NCI-H1092 (cell line): ENCODE data around the gene UBQLN1.
"Not testable (repeated sequence)": the region's sequence is repeated elsewhere in the genome, so short reads cannot be mapped to it uniquely, and the experiment has no call there.

ENCODE experiments used
- DNase-seq: peaks from one replicate; lab custom pipeline; 2025; lab: John Stamatoyannopoulos, UW

UBQLN1 gene

GRCh38 chr9:83630938-83631457 lies 76.8 kb downstream of the UBQLN1 start:
- no peak for DNase-seq

DNA sequence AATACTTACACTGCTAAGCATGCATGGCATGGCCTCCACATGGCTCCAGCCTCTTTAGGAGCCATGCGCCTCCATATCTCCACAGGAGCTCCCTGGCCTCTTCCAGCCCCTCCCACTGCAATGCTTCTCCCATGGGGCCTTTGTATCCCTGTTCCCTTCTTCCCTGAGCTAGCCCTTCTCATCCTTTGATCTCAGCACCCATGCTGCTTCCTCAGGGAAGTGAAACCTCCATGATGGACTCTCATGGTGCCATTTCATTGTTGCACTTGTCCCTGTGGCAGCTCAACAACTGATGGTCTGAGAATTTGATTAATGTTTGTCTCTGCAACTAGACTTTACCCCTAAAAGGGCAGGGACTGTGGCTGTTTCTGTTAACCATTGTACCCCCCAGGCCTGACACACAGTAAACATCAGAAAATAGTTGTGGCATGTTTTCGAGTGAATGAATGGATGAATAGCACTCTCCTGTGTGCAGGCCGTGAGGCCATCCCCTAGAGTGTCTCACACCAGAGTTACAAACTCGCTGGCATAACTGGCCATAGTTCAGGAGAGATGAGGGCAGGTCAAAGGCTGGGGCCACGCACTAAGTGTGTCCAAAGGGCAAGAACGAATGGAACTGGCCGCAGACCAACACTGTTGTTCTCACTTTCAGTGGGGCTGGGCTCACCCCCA lies 78.2 kb downstream of the UBQLN1 start:
- no peak for DNase-seq

DNA sequence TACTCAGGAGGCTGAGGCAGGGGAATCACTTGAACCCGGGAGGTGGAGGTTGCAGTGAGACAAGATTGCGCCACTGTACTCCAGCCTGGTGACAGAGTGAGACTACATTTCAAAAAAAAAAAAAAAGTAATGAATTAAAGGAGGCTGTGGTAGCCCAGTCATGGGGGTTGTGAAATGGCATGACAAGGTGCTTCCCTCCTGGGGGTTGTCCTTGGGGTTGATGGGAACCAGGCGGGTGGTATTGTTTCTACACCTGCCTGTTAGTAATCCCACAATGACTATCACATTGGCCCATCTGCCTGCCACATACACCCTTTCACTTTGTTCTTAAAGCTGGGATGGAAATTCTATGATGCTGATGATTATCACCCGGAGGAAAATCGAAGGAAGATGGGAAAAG lies 79.2 kb downstream of the UBQLN1 start:
- no peak for DNase-seq

- DNase-seq: no peak
These were observed 82.6 kb downstream of the UBQLN1 start for GRCh38 chr9:83625178-83625577.

DNA sequence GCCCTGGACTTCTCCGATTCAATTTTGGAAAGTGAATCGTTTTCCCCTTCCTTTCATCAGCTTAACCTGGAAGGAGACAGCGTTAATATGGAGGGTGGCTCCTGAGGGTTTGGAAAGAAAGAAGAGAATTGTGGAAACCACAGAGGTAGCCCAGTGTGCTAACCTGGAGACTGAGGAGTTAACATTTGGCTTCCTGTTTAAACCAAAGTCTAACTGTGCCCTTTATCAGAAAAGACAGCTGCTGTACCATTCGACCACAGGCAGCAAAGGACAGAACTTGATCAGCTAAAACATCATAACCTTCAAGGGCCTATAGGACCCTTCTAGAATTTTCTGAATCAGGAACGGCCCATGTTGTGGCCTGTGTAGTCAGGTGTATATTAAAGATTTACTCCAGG lies 84.1 kb downstream of the UBQLN1 start:
- peak; percentile 7 for DNase-seq

- DNase-seq: peak; percentile 58
These were observed 84.6 kb downstream of the UBQLN1 start, which contains the start of gene IDNK for GRCh38 chr9:83622939-83623678. IDNK (plus strand) TSS chr9:83623143; CDS start chr9:83623172, 29 bp downstream.

GRCh38 chr9:83622433-83622938 lies 85.3 kb downstream of the UBQLN1 start:
- DNase-seq: no peak

DNA sequence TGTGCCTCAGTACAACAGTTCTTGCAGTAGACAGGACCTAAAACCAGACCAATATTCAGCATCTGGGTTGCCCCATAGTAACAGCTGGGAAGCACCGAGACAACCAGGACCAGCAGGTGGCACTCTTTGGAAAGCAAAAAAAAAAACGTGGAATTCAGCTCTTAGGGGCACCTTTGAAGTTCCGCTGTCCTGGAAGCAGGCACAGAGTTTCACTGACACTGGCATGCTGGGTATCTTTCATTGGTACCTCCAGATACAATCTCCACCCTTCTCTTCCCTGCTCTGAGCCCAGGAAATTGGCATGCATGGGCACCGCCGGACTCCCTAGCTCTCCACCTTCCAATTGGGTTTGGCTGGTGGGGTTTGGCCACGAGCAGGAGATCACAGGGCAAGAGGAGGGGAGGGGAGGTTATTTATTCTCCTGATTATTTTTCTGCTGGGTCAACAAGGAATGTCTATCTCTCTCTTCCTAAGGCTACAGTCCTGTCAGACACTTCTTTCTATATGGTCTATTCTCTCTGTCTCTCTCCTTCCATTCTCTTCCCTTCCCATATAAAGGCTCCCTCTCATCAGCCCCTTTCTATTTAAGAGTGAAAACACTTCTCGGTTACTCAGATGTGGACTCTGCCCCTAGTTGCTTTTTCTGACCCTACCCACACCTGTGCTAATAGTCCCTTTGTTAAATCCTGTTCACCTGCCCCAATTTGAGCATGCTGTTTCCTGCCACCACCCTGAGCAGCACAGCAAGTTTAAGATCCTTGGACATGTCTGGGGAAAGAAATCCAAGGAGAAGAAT lies 86.7 kb downstream of the UBQLN1 start:
- DNase-seq: peak; percentile 22

DNA sequence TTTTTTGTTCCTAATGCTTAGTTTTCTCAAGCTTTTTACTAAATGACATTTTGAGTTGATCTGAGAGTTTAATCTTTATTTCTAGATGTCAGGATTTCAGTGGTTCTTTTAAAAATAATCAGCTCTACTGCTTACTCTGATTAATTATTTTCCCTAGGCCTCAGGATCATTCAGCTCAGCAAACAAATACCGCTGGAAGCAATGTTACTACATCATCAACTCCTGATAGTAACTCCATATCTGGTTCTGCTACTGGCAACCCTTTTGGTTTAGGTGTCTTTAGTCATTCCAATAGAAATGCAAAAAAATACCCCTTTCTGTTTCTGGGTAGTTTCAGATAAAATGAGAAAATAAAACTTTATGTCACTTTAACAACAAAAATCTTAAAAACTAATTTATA lies 90.5 kb downstream of the UBQLN1 start:
- DNase-seq: no peak

DNA sequence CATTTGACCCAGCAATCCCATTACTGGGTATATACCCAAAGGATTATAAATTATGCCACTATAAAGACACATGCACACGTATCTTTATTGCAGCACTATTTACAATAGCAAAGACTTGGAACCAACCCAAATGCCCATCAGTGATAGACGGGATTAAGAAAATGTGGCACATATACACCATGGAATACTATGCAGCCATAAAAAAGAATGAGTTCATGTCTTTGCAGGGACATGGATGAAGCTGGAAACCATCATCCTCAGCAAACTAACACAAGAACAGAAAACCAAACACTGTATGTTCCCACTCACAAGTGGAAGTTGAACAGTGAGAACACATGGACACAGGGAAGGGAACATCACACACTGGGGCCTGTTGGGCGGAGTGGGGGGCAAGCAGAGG lies 94.5 kb downstream of the UBQLN1 start:
- not testable (repeated sequence) for DNase-seq
